GM18907 (cell line): ENCODE measurements around the gene TUT1.
"Not testable (repeated sequence)": the region's sequence is repeated elsewhere in the genome, so short reads cannot be mapped to it uniquely, and the experiment has no call there.

Experiments used
- ATAC-seq: cut with Tn5 transposase; IDR thresholded peaks from one replicate; pipeline ENCODE4 v1.9.1; 2021; ENCODE audit warnings: mild to moderate bottlenecking, moderate library complexity; ENCODE audit not compliant: unreplicated experiment

Gene TUT1

GRCh38 chr11:62604460-62605120 is 13.3 kb upstream of the TUT1 start:
- ATAC-seq = no peak

GRCh38 chr11:62603776-62604299 is 12.5 kb upstream of the TUT1 start:
- ATAC-seq = no peak

- ATAC-seq = no peak
Observed at GRCh38 chr11:62603072-62603408, 11.7 kb upstream of the TUT1 start.

GRCh38 chr11:62602141-62603071 is 11.1 kb upstream of the TUT1 start:
- ATAC-seq = no peak

- peak; percentile 77 for ATAC-seq
Observed at GRCh38 chr11:62601372-62602140, 10.2 kb upstream of the TUT1 start, which contains the start of gene MTA2. Gene MTA2, minus strand, starts transcription at chr11:62601865. Its CDS starts 415 bp downstream, at chr11:62601450.

- no peak for ATAC-seq
Observed at GRCh38 chr11:62601122-62601371, 9.7 kb upstream of the TUT1 start.

GRCh38 chr11:62600367-62601121 is 9.2 kb upstream of the TUT1 start:
- ATAC-seq = no peak

GRCh38 chr11:62599901-62600300 is 8.6 kb upstream of the TUT1 start:
- no peak for ATAC-seq

GRCh38 chr11:62599069-62599696 is 7.9 kb upstream of the TUT1 start:
- ATAC-seq = peak; percentile 48

GRCh38 chr11:62595124-62595523 is 3.8 kb upstream of the TUT1 start:
- ATAC-seq = no peak

- no peak for ATAC-seq
Observed at GRCh38 chr11:62593434-62594044, 2.2 kb upstream of the TUT1 start.

- ATAC-seq = no peak
Observed at GRCh38 chr11:62592989-62593421, 1.7 kb upstream of the TUT1 start.

- no peak for ATAC-seq
Observed at GRCh38 chr11:62592146-62592815, 958 bp upstream of the TUT1 start.

GRCh38 chr11:62588966-62589637 is 2.2 kb downstream of the TUT1 start:
- ATAC-seq = no peak

GRCh38 chr11:62585356-62585755 is 6.0 kb downstream of the TUT1 start:
- not testable (repeated sequence) for ATAC-seq

- not testable (repeated sequence) for ATAC-seq
Observed at GRCh38 chr11:62581735-62582134, 9.6 kb downstream of the TUT1 start.

- ATAC-seq = no peak
Observed at GRCh38 chr11:62580959-62581715, 10.2 kb downstream of the TUT1 start.

- ATAC-seq = no peak
Observed at GRCh38 chr11:62579252-62579651, 12.1 kb downstream of the TUT1 start.
